ENCODE measurements around the gene MPRIP. TPM values are rescaled to one million over a fixed set of nuclear protein-coding genes. Genes with fewer than 3 reads are reported as not detected.

MPRIP gene
- total RNA-seq, 1 experiment from 2014 or later = 1,274 TPM

GRCh38 chr17:17042851-17043460, 699 bp downstream of the MPRIP start:
- Histone ChIP-seq H4K20me1 (ENCODE audit: low read length) (peaks cover 50% of the 10 kb centered on the region), H3K4me1 (ENCODE audit: insufficient read depth, low read length) (peaks cover 38% of the 10 kb centered on the region), H3K4me3 (ENCODE audit: low read length) (peak overlapping the region; percentile 100), H3K4me2 (ENCODE audit: low read length) (peak overlapping the region; percentile 86), H3K27me3 (ENCODE audit: low read length) (no peaks in the 10 kb centered on the region), H3K9me2 (replicated peaks; ENCODE audit: low read length) (no peaks in the 10 kb centered on the region), H3K9me3 (ENCODE audit: low read length) (no peaks in the 10 kb centered on the region), H3K27ac (ENCODE audit: low read length) (peak overlapping the region; percentile 77), H2AFZ (ENCODE audit: low read length) (no peak overlapping the region), H3K79me2 (ENCODE audit: low read length) (peaks cover 79% of the 10 kb centered on the region), H3K36me3 (ENCODE audit: low read depth, low read length) (peaks cover 45% of the 10 kb centered on the region), H3K9ac (ENCODE audit: low read length) (peak overlapping the region; percentile 99), H3F3A (ENCODE audit: low read length, unreplicated experiment) (peaks cover 15% of the 10 kb centered on the region)
- intact Hi-C loops (cut with micrococcal nuclease) = no loop called here
- TF ChIP-seq EZH2phosphoT487 (IDR thresholded peaks at IDR 0.05; ENCODE audit: borderline replicate concordance, low read length) = no peak
- no peak for TF ChIP-seq CTCF (conservative IDR thresholded peaks at IDR 0.05; ENCODE audit: low read depth, low read length)
- TF ChIP-seq EZH2 (IDR thresholded peaks at IDR 0.05; ENCODE audit: low read length, unreplicated experiment) = no peak
- ATAC-seq (no peak), DNase-seq (peak; percentile 58)
- no TSS peak for BruUV-seq (replicated peaks)
- ChIA-PET POLR2A (ENCODE audit: unreplicated experiment) (no interaction called here), CTCF (interaction anchor here (0.6 to 0.7 kb wide), 2 partner anchors 65 to 598 kb away, joined by 4 to 5 read pairs; no protein-coding TSS in a partner anchor)

- intact Hi-C loops (cut with micrococcal nuclease) = no loop called here
- H3K4me3 ChIP-seq (ENCODE audit: low read length) = peak overlapping the region; percentile 100
- peak overlapping the region; percentile 99 for H3K9ac ChIP-seq (ENCODE audit: low read length)
- peaks cover 15% of the 10 kb centered on the region for H3F3A ChIP-seq (ENCODE audit: low read length, unreplicated experiment)
- peak overlapping the region; percentile 86 for H3K4me2 ChIP-seq (ENCODE audit: low read length)
- no peak for TF ChIP-seq CTCF (conservative IDR thresholded peaks at IDR 0.05; ENCODE audit: low read depth, low read length)
- no peak for TF ChIP-seq EZH2phosphoT487 (IDR thresholded peaks at IDR 0.05; ENCODE audit: borderline replicate concordance, low read length)
- TF ChIP-seq EZH2 (IDR thresholded peaks at IDR 0.05; ENCODE audit: low read length, unreplicated experiment) = no peak
- peaks cover 52% of the 10 kb centered on the region for H3K36me3 ChIP-seq (ENCODE audit: low read depth, low read length)
- POLR2A ChIA-PET (ENCODE audit: unreplicated experiment) = no interaction called here
- no peaks in the 10 kb centered on the region for H3K9me3 ChIP-seq (ENCODE audit: low read length)
- ATAC-seq (no peak), DNase-seq (peak; percentile 41)
- CTCF ChIA-PET = interaction anchor here (0.6 kb wide), 1 partner anchor 64 kb away, joined by 4 read pairs; no protein-coding TSS in a partner anchor
- BruUV-seq (replicated peaks) = TSS peak; percentile 36
- no peaks in the 10 kb centered on the region for H3K27me3 ChIP-seq (ENCODE audit: low read length)
- H3K79me2 ChIP-seq (ENCODE audit: low read length) = peaks cover 86% of the 10 kb centered on the region
- peaks cover 57% of the 10 kb centered on the region for H4K20me1 ChIP-seq (ENCODE audit: low read length)
- peaks cover 45% of the 10 kb centered on the region for H3K4me1 ChIP-seq (ENCODE audit: insufficient read depth, low read length)
- peak overlapping the region; percentile 77 for H3K27ac ChIP-seq (ENCODE audit: low read length)
- H2AFZ ChIP-seq (ENCODE audit: low read length) = no peak overlapping the region
- H3K9me2 ChIP-seq (replicated peaks; ENCODE audit: low read length) = no peaks in the 10 kb centered on the region
Observed at GRCh38 chr17:17043461-17044271, 1.4 kb downstream of the MPRIP start.
